Measurements from ENCODE around the gene CCDC88C. TPM values are rescaled to one million over a fixed set of nuclear protein-coding genes. Genes with fewer than 3 reads are reported as not detected.

CCDC88C gene
- total RNA-seq, 2 donors from 2014 or later, result 103 to 175 TPM

- ATAC-seq, result no peak
- H3K4me3 Mint-ChIP-seq, result no peak overlapping the region
- no peaks in the 10 kb centered on the region for H3K9me3 Mint-ChIP-seq
- H3K4me1 Mint-ChIP-seq (ENCODE audit: low read depth in 2 of 2), result peaks cover 32 to 34% of the 10 kb centered on the region in 2 donors
- no peaks in the 10 kb centered on the region for H3K27me3 Mint-ChIP-seq
- peaks cover 12% of the 10 kb centered on the region for H3K36me3 Mint-ChIP-seq
- DNase-seq (ENCODE audit: low spot score), result no peak
- peak overlapping the region; percentile 37 to 80 for H3K27ac Mint-ChIP-seq
Measured at GRCh38 chr14:91307046-91307445, 110.6 kb downstream of the CCDC88C start.

DNA sequence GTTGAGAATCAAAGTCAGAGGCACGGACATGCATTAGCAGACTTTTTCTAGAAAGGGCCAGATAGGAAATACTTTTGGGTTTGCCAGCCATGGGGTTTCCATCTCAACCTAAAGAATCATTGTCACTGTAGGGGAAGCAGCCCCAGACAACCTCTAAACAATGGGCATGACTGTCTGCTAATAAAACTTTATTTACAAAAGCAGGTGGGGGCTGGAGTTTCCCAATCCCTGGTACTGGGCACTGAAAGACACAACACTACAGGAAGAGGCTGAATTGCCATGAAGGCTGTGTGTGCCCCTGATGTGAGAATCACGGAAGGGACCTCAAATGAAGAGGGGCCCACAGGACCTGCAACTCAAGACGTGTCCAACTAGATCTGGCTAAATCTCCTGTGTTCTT lies 111.1 kb downstream of the CCDC88C start:
- Mint-ChIP-seq H3K9me3 (no peaks in the 10 kb centered on the region), H3K4me1 (ENCODE audit: low read depth in 2 of 2) (peaks cover 34 to 38% of the 10 kb centered on the region in 2 donors), H3K27ac (peak overlapping the region; percentile 37 to 53), H3K27me3 (no peaks in the 10 kb centered on the region), H3K4me3 (no peak overlapping the region), H3K36me3 (peaks cover 16% of the 10 kb centered on the region)
- ATAC-seq (no peak), DNase-seq (ENCODE audit: low spot score) (no peak)

DNA sequence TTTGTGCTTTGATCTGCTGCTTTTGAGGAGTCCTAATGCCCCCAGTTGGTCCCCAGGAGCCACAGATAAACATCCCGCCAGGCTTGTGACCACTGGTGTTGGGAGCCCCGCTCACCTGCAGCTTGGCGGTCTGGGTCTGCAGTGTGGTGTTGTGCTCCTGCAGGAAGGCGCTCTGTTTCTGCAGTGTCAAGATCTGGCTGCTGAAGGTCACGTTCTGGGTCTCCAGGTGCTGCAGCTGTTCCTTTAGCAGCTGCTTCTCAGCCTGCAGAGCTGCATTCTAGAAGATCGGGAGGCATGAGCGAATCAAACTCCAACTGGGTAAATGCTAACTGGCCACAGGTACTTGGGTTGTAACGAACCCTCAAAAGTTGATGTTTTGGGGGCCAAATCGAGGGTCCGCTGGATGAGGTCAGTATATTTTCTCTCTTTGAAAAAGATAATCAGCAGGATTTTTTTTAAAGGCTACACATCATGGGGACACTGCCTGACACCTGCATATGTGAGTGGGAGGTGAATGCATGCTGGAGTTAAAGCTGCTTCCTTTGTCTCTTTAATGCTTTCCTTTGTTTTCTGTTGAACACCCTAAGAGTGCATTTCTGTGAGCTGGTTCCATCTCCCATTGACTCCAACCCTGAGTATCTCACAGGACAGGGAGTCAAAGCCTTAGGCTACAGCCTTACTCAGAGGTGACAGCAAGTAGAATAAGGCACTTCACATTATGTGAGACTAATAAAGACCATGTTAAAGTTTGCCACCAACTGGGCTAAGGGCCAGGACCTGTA lies 111.8 kb downstream of the CCDC88C start:
- H3K4me1 Mint-ChIP-seq (ENCODE audit: low read depth in 2 of 2), result peaks cover 30 to 38% of the 10 kb centered on the region in 2 donors
- H3K27me3 Mint-ChIP-seq, result no peaks in the 10 kb centered on the region
- no peak overlapping the region for H3K4me3 Mint-ChIP-seq
- H3K36me3 Mint-ChIP-seq, result peaks cover 23% of the 10 kb centered on the region
- H3K27ac Mint-ChIP-seq, result peak overlapping the region; percentile 37 to 53
- H3K9me3 Mint-ChIP-seq, result no peaks in the 10 kb centered on the region
- ATAC-seq (no peak), DNase-seq (ENCODE audit: low spot score) (no peak)

GRCh38 chr14:91303924-91304229 lies 113.7 kb downstream of the CCDC88C start:
- H3K4me1 Mint-ChIP-seq (ENCODE audit: low read depth in 2 of 2), result peaks cover 30 to 35% of the 10 kb centered on the region in 2 donors
- peak overlapping the region; percentile 37 to 53 for H3K27ac Mint-ChIP-seq
- peaks cover 31% of the 10 kb centered on the region for H3K36me3 Mint-ChIP-seq
- no peaks in the 10 kb centered on the region for H3K27me3 Mint-ChIP-seq
- H3K4me3 Mint-ChIP-seq, result no peak overlapping the region
- DNase-seq (ENCODE audit: low spot score) (no peak), ATAC-seq (no peak)
- no peaks in the 10 kb centered on the region for H3K9me3 Mint-ChIP-seq

DNA sequence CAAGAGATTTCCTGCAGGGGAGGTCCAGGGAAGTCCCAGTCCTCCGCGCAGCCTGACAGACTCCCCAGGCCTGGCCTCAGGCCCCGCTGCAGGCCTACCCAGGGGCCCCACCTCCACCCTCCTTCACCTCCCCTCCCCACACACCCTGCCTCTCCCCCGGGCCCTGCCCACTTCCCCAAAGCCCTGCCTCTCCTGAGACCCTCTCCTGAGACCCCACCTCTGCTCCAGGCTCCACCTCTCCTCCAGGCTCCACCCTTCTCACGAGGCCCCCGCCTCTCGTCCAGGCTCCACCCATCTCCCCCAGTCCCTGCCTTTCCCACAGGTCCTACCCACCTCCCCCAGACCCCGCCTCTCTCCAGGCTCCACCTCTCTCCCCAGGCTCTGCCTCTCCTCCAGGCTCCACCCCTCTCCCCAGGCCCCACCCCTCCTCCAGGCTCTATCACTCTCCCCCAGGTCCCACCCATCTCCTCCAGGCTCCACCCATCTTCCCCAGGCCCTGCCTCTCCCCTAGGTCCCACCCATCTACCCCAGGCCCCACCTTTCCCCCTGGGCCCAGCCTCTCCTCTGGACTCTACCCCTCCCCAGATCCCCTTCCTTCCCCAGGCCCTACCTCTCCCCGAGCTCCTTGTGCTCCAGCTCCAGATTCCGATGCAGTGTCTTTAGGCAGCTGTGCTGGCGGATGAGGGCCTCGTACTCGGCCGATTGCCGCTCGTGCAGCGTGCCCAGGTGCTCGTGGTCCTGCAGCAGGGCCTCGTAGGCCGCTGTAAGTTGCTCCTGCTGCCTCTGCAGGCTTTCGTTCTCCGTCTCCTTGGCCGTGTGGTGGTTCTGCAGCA lies 114.3 kb downstream of the CCDC88C start:
- ATAC-seq, result peak; percentile 78 to 83
- H3K27me3 Mint-ChIP-seq, result no peaks in the 10 kb centered on the region
- no peak for DNase-seq (ENCODE audit: low spot score)
- peak overlapping the region; percentile 75 to 88 for H3K27ac Mint-ChIP-seq
- no peak overlapping the region for H3K4me3 Mint-ChIP-seq
- peaks cover 31% of the 10 kb centered on the region for H3K36me3 Mint-ChIP-seq
- peaks cover 30 to 37% of the 10 kb centered on the region in 2 donors for H3K4me1 Mint-ChIP-seq (ENCODE audit: low read depth in 2 of 2)
- H3K9me3 Mint-ChIP-seq, result no peaks in the 10 kb centered on the region

DNA sequence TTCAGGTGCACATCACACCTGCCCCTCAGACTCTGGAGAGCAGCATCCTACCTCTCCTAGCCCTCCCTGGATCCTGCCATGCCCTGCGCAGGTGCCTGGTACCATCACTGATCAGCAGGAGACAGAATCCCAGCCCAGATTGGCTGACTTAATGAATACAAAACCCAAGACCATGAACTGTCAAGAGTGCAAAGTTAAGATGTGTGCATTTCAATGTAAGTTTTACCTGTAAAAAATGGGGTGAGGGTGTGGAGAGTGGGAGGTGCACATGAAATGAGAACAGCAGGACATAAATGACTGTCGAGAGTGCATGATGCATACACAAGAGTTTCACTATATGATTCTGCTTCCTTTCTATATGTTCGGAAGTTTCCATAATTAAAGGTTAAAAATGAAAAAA lies 115.2 kb downstream of the CCDC88C start:
- no peaks in the 10 kb centered on the region for H3K27me3 Mint-ChIP-seq
- peaks cover 27 to 33% of the 10 kb centered on the region in 2 donors for H3K4me1 Mint-ChIP-seq (ENCODE audit: low read depth in 2 of 2)
- H3K9me3 Mint-ChIP-seq, result no peaks in the 10 kb centered on the region
- peak overlapping the region; percentile 37 for H3K4me3 Mint-ChIP-seq
- DNase-seq (ENCODE audit: low spot score) (no peak), ATAC-seq (peak in 1 of 2 donors; percentile 80)
- H3K27ac Mint-ChIP-seq, result peak overlapping the region; percentile 75 to 88
- peaks cover 32% of the 10 kb centered on the region for H3K36me3 Mint-ChIP-seq

GRCh38 chr14:91300957-91301356 lies 116.7 kb downstream of the CCDC88C start:
- Mint-ChIP-seq H3K4me1 (ENCODE audit: low read depth in 2 of 2) (peaks cover 26 to 30% of the 10 kb centered on the region in 2 donors), H3K27ac (peak overlapping the region; percentile 75 to 88), H3K36me3 (peaks cover 32% of the 10 kb centered on the region), H3K27me3 (no peaks in the 10 kb centered on the region), H3K9me3 (no peaks in the 10 kb centered on the region), H3K4me3 (no peak overlapping the region)
- ATAC-seq (no peak), DNase-seq (ENCODE audit: low spot score) (no peak)

DNA sequence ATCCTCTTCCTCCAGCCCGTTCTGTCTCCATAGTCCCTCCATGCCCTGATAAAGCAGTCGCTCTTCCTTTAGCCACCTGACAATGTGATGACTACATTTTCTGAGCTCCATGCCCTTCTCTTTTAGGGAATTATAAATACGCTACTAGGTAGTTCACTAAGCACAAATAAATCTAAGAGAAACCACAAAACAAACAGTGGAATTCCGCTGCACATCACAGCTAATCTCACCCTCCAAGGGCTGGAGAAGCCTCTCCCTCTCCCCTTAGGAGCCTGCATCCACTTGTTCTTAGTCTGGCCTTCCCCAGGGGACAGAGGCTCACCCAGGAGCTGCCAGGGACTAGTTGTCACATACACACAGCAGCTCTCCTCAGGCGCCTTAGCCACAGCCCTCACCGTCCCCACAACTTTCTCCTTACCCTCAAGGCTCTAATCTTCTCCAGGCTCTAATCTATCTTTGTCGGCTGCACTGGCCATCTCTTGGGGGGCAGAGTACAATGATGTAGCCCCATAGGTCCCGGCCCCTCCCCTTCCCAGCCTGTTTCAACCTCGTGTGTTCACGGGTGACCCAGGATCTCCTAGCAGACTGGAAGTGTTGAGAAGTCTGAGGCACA lies 117.2 kb downstream of the CCDC88C start:
- Mint-ChIP-seq H3K36me3 (peaks cover 32% of the 10 kb centered on the region), H3K27me3 (no peaks in the 10 kb centered on the region), H3K4me1 (ENCODE audit: low read depth in 2 of 2) (peaks cover 26 to 30% of the 10 kb centered on the region in 2 donors), H3K4me3 (no peak overlapping the region), H3K27ac (peak overlapping the region; percentile 75 to 88), H3K9me3 (no peaks in the 10 kb centered on the region)
- ATAC-seq (no peak), DNase-seq (ENCODE audit: low spot score) (no peak)

GRCh38 chr14:91299121-91300115 lies 118.2 kb downstream of the CCDC88C start:
- no peak for ATAC-seq
- no peak overlapping the region for H3K4me3 Mint-ChIP-seq
- H3K9me3 Mint-ChIP-seq, result no peaks in the 10 kb centered on the region
- H3K27ac Mint-ChIP-seq, result peak overlapping the region in 1 of 2 donors; percentile 88
- peaks cover 32% of the 10 kb centered on the region for H3K36me3 Mint-ChIP-seq
- DNase-seq (ENCODE audit: low spot score), result no peak
- H3K27me3 Mint-ChIP-seq, result no peaks in the 10 kb centered on the region
- H3K4me1 Mint-ChIP-seq (ENCODE audit: low read depth in 2 of 2), result peaks cover 26 to 30% of the 10 kb centered on the region in 2 donors

DNA sequence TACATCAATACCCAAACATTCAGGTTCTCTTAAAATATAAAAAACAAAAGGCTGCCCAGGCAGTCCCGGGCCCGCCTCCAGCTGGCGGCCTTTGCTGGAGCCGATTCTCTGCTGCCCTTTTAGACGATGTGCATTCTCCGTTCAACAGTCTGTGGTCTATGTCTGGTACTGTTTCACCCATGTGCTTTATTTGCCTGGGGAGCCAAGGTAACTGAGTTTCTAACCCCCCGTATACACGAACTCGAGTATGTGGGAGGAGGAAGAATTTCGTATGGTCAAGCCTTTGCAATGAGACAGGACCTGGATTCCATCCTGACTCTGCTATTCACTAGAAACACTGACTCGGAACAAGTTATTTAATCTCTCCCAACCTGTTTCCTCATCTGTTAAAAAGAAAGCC lies 119.0 kb downstream of the CCDC88C start:
- Mint-ChIP-seq H3K4me3 (no peak overlapping the region), H3K9me3 (no peaks in the 10 kb centered on the region), H3K27ac (peak overlapping the region in 1 of 2 donors; percentile 75), H3K36me3 (peaks cover 32% of the 10 kb centered on the region), H3K4me1 (ENCODE audit: low read depth in 2 of 2) (peaks cover 26 to 32% of the 10 kb centered on the region in 2 donors), H3K27me3 (no peaks in the 10 kb centered on the region)
- ATAC-seq, result no peak
- no peak for DNase-seq (ENCODE audit: low spot score)

DNA sequence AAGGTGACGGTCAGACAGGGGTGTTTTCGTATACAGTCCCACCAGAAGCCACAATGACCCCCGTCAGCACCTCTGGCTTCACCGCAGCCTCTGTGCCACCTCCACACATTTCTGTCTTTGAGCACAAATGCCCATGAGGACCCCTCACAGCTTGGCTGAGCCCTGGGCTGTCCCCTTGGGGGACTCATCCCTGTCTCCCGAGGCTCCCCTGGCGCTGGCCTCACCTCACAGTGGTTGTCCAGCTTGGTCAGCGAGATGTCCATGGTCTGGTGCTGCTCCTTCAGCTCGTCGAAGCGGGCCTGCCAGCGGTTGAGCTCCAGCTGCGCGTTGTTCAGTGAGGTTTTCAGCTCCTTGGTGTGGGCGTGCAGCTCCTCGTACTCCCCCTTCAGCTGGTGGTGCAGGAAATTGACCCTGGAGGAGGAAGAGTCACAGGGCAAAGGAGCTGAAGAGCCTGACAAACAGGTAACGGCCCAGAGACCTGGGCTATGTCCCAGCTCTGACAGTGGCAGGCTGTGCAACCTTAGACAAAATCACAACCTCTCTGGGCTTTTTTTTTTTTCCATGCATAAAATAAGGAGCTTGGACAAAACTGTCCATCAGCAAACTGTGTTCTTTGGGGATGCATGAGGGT lies 120.4 kb downstream of the CCDC88C start:
- Mint-ChIP-seq H3K4me3 (no peak overlapping the region), H3K27me3 (no peaks in the 10 kb centered on the region), H3K36me3 (peaks cover 34% of the 10 kb centered on the region), H3K27ac (peak overlapping the region; percentile 12 to 58), H3K4me1 (ENCODE audit: low read depth in 2 of 2) (peaks cover 26 to 41% of the 10 kb centered on the region in 2 donors), H3K9me3 (no peaks in the 10 kb centered on the region)
- DNase-seq (ENCODE audit: low spot score) (no peak), ATAC-seq (no peak)

- ATAC-seq, result no peak
Measured at GRCh38 chr14:91295851-91296796, 121.5 kb downstream of the CCDC88C start.

More at GRCh38 chr14:91295851-91296796, 121.5 kb downstream of the CCDC88C start:
- H3K36me3 Mint-ChIP-seq, result peaks cover 24% of the 10 kb centered on the region
- no peak overlapping the region for H3K4me3 Mint-ChIP-seq
- no peaks in the 10 kb centered on the region for H3K27me3 Mint-ChIP-seq
- H3K4me1 Mint-ChIP-seq (ENCODE audit: low read depth in 2 of 2), result peaks cover 20 to 32% of the 10 kb centered on the region in 2 donors
- H3K9me3 Mint-ChIP-seq, result no peaks in the 10 kb centered on the region
- DNase-seq (ENCODE audit: low spot score), result no peak
- no peak overlapping the region for H3K27ac Mint-ChIP-seq

Measured in natural killer cell treated with Interleukin-12 subunit alpha and Interleukin-12 subunit beta and Interleukin-15 and Interleukin-18, amount 100 ng/mL, for 72 hours (primary cell).